Epithelial cell of prostate (primary cell): Measurements from ENCODE around the gene NCOA4.
"Not testable (repeated sequence)": the region's sequence is repeated elsewhere in the genome, so short reads cannot be mapped to it uniquely, and the experiment has no call there.

Experiments
- DNase-seq: peaks from one replicate; pipeline ENCODE4 v3.0.0-alpha.2; 2011; ENCODE audit warnings: low read depth, low spot score
- H3K27ac ChIP-seq: fragments of 450-650 bp; 2 replicates; pipeline ENCODE4 v1.5.1; 2017; ENCODE audit warnings: mild to moderate bottlenecking

NCOA4 gene

DNA sequence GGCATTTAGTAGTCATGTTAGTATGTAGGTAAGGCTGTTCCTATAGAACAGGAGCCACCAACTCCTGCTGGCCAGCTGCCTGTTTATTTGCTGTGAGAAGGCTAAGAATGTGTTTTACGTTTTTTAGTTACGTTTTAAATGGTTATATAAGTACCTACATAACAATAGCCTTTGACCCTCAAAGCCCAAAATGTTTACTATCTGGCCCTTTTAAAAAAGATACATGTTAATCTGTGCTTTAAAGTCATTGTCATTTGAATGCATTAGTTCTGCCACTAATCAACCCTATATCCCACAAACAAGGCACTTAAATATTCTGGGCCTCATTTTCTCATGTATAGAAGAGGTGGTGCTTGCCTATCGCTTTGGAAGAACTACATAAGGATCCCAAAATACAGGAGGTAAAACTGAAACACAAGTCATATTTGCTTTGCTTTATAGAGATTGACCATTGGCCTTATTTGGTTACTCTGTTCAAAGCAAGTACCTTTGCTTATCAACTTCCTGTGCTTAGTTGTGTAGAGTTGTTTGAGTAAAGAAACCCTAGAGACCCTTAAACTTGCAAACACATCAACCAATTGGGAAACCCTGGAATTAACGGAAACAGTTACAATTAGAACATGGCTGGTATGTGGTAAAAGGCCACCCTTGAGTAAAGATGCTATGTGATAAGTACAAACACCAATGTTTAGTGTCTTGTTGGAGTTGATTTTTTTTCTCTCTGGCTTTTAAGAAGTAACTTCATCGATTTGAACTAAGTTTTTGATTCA lies 32.2 kb downstream of the NCOA4 start:
- H3K27ac ChIP-seq, result no peak overlapping the region
- no peak for DNase-seq

DNA sequence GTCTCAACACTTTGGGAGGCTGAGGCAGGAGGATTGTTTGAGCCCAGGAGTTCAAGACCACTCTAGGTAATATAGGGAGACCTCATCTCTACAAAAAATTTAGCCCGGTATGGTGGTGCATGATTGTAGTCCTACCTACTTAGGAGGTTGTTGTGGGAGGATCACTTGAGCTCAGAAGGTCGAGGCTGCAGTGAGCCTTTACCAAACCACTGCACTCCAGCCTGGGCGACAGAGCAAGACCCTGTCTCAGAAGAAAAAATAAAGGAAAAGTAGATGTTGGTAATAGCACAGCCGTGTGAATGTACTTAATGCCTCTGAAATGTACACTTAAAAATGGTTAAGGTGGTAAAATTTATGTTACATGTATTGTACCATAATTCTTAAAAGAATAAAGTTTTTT lies 32.9 kb downstream of the NCOA4 start:
- H3K27ac ChIP-seq, result no peak overlapping the region

DNA sequence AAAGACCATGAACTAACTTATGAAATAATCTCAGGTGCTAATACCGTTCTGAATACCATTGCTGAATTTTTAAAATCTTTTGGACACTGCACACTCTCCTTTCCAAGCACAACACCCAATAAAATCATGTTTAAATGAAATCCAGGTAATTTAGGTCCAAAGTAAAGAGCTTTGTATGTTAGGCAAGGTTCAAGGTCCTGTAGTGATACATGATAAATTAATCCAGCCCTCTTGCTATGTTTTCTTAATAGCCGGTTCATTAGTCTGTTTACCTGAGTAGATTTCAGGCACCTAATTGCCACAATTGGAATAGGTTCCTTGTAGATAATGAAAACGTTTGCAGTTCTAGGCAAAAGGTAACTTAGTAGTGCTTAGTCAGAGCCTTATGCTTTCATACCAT lies 44.8 kb downstream of the NCOA4 start:
- not testable (repeated sequence) for H3K27ac ChIP-seq

More for the DNA sequence above, 32.9 kb downstream of the NCOA4 start:
- DNase-seq, result no peak

DNA sequence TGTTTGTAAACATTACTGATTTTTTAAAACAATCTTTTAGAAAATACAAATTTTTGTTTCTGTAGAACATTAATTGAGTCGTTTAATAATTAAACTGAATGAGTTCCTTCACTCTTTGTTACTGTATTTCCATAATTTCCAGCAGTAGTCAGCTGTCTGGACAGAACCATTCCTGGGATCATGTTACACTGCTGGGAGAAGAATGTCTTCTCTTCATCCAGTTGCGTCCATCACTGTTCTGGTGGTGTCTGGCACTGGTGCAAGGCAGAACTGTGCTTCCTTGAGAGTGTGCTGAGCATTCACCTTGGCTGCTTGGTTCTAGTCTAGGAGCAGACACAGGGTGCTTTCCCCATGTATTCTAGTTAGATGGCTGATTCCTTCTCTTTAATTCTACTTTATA lies 46.0 kb downstream of the NCOA4 start:
- not testable (repeated sequence) for DNase-seq

More for the DNA sequence above, 44.8 kb downstream of the NCOA4 start:
- DNase-seq, result not testable (repeated sequence)

DNA sequence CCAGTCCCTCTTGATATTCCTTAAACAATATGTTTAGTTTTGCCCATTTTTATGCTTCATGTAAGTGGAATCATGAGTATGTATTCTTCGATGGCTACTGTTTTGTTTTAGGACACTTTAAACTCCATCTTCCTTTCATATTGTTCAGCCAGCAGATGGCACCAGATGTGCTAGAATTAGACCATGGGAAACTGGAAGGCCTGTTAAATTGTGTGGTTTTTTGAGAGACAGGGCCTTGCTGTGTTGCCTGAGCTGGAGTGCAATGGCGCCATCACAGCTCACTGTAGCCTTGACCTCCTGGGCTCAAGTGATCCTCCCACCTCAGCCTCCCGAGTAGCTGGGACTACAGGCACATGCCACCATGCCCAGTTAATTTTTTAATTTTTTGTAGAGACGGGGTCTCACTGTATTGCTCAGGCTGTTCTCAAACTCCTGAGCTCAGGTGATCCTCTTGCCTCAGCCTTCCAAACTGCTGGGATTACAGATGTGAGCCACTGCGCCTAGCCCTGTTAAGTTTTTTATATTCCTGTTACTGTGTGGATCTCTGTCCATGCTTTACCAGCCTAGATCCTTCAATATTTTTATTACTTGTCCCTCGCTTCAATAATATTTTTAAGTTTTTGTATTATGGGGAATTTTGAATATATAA lies 46.8 kb downstream of the NCOA4 start:
- DNase-seq, H3K27ac ChIP-seq: not testable (repeated sequence)

More for the DNA sequence above, 46.0 kb downstream of the NCOA4 start:
- not testable (repeated sequence) for H3K27ac ChIP-seq

DNA sequence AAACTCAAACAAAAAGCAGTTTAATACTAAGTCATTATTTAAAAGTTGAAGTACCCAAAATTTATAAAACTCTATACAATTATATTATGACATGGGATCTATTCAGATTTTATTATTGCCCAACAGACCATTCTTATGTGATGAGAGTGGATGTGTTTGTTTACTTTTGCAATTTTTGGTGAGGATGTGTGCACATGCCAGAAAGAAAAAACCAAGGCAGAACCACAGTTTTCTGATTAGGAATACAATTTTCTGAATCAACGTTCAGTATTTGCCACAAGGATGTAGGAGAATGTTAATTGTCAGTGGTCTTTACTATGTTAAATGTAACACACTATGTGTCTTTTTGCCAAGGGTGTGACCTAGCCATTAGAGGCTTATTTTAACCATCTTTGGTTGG lies 49.1 kb downstream of the NCOA4 start:
- H3K27ac ChIP-seq, DNase-seq: not testable (repeated sequence)

DNA sequence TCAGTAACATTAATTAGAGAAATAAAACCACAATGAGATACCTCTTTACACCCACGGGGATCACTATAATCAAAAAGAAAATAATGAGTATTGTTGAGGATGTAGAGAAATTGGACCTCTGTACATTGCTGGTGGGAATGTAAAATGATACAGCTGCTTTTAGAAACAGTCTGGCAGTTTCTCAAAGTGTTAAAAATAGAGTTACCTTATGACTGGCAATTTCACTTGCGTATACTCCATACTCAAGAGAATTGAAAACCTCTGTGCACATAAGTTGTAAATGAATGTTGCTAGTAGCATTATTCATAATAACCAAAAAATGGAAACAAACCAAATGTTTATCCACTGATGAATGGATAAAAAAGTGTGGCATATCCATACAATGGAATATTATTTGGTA lies 51.9 kb downstream of the NCOA4 start:
- DNase-seq, H3K27ac ChIP-seq: not testable (repeated sequence)

DNA sequence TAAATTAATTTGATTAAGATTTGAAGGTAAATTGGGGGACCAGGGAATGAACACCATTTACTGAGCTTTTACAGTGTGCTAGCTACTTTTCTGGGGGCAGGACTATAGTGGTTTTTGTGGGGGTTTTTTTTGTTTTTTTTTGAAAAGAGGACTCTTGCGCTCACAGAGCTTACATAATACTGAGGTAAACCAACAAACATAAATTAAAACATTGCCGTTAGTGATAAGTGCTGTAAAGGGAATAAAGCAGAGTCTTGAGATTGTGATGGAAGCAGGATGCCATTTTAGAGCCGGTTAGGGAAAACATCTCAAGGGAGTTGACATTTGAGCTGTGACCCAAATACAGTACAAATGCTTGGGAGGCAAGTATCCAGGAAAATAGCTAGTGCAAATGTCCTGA lies 56.4 kb downstream of the NCOA4 start:
- not testable (repeated sequence) for H3K27ac ChIP-seq, DNase-seq

DNA sequence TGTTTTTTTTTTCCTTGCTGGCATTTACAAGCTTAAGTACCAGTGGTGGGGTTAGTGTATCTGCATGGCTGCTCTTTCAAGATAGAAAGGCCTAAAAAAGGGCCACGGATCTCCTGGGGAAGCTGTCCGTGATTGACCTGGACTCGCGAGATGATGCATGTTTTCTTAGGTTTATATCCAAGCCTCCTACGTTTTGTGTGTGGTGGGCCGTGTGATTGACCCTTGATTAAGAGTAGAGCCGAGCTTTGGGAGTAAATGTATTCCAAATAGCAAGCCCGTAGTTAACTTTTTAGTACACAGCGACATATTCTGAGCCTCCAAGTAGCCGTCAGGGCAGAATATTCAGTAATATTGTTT lies 57.6 kb downstream of the NCOA4 start:
- peak overlapping the region; percentile 65 for H3K27ac ChIP-seq
- DNase-seq, result not testable (repeated sequence)

DNA sequence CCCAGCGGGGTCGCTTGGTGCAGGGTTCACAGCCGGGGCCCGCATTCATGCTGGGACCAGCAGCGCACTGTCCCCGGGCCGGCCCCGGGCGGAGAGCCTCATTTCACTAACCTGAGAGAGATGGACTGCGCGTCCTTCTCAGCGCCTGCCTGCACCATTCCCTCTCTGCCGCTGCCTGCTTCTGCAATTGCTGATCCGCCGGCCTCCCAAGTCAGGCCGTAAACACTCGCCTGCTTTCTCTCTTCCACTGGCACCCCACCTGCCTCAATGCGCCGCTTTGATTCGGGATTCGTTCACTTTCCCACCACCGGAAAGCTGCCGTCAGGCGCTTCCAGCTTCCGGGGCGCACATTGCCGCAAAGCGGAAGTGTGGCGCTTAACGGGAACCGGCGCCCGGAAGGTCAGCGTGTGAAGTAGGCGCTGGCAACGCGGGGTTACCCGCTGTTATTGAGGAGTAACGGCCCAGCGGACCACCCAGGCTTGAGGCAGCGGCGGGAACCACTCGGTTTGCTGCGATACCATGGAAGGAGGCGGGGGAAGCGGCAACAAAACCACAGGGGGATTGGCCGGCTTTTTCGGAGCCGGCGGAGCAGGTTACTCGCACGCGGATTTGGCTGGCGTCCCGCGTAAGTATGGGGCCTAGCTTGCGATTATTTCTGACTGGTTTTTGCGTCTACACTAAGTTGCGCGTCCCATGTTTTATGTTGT lies 58.2 kb downstream of the NCOA4 start, which contains the start of gene TIMM23:
Gene TIMM23, plus strand, starts transcription at position 384 of the 707 bp plus-strand sequence. Its CDS starts 136 bp downstream, at position 520.
- peak; percentile 36 for DNase-seq

DNA sequence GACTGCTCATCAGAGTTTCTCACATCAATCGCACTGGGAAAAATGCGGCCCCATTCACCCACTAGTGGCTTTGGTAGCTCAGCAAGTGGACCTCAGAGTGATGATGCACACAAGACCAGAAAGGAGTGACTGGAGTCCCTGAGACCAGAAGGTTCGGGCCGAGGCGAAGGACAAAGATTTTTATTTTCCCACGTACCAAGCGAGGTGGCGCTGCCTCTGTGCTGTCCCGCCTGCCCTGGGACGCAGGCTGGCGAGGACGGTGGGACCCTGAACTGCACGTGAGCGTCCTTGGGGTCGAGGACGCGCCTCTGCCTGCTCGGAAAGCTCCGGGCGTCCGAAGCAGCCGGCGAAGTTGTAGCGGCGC lies 58.7 kb downstream of the NCOA4 start:
- DNase-seq, result not testable (repeated sequence)
- H3K27ac ChIP-seq, result peak overlapping the region; percentile 65

More for the DNA sequence above, 58.2 kb downstream of the NCOA4 start, which contains the start of gene TIMM23:
- peak within 1 kb of the TSS; percentile 65 for H3K27ac ChIP-seq

DNA sequence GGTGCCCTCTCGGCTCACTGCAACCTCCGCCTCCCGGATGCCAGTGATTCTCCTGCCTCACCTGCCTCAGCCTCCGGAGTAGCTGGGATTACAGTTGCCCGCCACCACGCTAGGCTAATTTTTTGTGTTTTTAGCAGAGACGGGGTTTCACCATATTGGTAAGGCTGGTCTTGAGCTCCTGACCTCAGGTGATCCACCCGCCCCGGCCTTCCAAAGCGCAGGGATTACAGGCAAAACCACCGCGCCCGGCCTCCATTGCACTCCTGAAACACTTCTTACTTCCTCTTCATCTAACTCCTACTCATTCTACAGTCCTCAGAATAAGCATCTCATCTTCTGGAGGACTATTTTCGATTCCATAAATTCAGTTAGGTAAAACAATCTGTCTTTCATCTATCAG lies 59.4 kb downstream of the NCOA4 start:
- not testable (repeated sequence) for DNase-seq
- H3K27ac ChIP-seq, result peak overlapping the region; percentile 65

DNA sequence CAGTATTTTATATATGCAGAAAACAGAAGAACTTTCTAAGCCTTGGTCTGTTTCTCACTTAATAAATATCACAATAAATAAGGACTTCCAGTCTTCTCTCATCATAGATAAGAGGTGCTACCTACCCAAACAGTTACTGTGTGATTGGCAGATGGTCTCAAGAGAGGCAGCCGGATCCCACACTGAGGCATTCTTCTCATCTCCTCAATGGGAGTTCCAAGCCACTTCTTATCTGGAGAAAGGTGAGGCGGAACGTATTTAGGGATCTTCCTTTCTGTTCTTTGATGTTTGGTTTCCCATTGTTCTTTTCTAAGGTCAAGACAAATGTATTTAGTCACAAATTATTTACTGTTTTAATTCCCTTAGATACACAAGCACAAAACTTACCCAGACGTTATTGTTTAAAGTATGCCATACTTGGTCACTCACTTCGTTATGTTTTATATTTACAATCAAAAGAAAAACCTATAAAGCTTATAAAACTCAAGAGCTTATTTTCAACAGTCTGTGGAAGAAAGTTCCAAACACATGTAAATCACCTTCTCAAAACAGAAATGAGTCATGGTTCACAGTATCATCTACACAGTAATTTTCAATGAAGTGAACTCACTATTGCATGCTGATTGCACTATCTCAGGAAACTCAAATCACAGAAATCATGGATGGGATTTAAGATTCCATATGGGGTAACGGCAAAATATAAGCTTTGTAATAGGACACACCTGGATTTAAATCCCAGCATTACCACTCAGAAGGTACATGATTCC lies 67.6 kb downstream of the NCOA4 start:
- H3K27ac ChIP-seq, result peak overlapping the region; percentile 56
- not testable (repeated sequence) for DNase-seq

DNA sequence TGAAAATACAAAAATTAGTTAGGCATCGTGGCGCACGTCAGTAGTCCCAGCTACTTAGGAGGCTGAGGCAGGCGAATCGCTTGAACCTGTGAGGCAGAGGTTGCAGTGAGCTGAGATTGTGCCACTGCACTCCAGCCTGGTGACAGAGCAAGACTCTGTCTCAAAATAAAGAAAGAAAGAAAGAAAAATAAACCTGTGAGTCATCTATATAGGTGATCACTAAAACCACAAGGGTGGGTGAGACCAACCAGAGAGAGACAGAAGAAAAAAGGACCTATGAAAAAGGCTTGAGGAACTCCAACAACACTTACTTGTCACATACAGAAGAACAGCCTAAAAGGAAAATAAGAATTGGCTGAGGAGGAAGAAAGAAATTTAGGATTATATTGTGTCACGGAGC lies 72.5 kb downstream of the NCOA4 start:
- H3K27ac ChIP-seq, DNase-seq: not testable (repeated sequence)

DNA sequence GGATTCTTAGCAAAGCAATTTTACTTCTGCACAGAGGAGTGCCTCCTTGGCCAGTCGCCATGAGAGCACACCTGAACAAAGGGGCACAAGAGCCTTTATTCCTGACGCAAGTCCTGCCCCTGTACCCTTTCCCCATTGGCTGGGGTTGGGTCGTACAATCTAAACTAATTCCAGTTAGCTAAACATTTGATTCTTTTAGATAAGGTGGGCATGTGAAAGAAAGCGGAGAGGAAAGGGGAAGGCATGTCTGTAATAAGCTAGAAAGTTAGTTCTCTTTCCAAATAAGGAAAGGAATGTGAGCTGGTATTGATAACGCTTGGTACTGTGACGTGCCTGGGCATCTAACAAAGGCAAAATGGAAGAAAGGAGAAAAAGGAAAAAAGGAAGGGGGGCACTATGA lies 73.8 kb downstream of the NCOA4 start:
- not testable (repeated sequence) for DNase-seq, H3K27ac ChIP-seq
